Smooth muscle cell of the brain vasculature (primary cell): ENCODE results near the gene MYRIP.
A peak's percentile ranks its signal among the peaks of the same experiment; 100 is the strongest.
"Not testable (repeated sequence)": the region's sequence is repeated elsewhere in the genome, so short reads cannot be mapped to it uniquely, and the experiment has no call there.

ENCODE experiments used
- DNase-seq: peaks from one replicate; pipeline ENCODE4 v3.0.0-alpha.2; 2012; ENCODE audit warnings: low read depth, low spot score

The MYRIP gene

DNA sequence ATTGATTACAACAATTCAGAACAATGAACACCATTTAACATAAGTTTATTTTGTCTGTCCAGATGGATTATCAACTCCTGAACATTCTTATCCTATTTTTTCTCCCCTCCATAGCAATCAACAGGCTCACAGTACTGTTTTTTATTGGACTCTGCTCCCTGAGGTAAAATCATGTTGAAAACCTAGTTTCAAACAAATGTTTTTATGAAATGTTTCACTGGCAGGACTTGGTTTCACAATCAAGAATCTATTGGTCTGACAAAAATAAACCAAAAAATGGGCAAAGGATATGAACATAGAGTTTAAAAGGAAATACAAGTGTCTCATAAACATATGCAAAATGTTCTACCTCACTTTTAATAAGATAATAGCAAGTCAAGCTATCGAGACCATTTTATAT lies 2.6 kb upstream of the MYRIP start:
- DNase-seq, result no peak

GRCh38 chr3:39808467-39809180 lies 785 bp upstream of the MYRIP start:
- no peak for DNase-seq

DNA sequence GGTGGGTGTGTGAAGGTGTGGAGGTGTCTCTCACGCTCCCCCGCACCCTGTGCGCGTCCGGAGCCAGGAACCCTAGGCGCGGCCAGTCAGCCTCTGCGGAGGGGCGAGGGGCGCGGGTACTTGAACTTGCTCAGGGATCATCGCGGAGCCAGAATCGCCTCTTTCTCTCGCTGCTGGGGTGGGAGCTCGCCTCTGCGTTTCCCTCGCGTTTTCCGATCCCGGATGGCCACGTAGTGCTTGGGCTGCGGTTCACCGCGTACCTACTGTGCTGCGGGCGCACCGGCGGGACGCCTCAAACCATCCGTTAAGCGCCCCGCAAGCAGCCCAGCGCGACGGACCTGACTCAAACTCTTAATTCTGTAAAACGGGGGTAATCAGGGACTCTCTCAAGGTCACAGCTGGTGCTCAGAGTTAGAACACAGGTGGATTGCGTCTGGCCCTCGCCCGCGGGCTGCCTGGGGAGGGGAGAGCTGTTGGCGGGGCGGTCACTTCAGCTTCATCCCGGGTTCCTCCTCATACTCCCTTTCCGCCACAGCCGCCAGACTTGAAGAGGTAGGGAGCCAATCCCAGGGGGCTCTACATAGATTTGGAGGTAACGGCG lies 686 bp downstream of the MYRIP start:
- no peak for DNase-seq

GRCh38 chr3:39810647-39811161 lies 1.3 kb downstream of the MYRIP start:
- DNase-seq, result no peak

GRCh38 chr3:39811561-39811960 lies 2.2 kb downstream of the MYRIP start:
- no peak for DNase-seq

- DNase-seq, result no peak
Observed at GRCh38 chr3:39812537-39812936, 3.1 kb downstream of the MYRIP start.

DNA sequence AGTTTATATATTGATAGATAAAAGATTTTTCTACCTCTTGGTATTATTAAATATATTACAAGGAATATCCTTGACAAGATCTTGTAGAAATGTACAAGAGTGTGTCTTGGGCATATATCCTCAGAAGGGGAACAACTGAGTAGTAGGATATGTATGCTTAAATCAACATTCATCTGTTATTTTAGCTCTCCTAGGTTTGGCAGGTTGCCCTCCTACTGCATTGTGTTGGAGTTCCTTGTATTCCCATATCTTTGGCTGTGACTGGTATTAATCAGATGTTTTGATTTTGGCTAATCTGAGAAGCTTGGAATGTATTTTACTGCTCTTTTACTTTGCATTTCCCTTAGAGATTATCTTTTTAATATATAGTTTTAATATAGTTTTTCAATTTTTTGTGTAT lies 4.6 kb downstream of the MYRIP start:
- DNase-seq, result peak; percentile 2

- DNase-seq, result no peak
Observed at GRCh38 chr3:39819899-39820298, 10.5 kb downstream of the MYRIP start.

DNA sequence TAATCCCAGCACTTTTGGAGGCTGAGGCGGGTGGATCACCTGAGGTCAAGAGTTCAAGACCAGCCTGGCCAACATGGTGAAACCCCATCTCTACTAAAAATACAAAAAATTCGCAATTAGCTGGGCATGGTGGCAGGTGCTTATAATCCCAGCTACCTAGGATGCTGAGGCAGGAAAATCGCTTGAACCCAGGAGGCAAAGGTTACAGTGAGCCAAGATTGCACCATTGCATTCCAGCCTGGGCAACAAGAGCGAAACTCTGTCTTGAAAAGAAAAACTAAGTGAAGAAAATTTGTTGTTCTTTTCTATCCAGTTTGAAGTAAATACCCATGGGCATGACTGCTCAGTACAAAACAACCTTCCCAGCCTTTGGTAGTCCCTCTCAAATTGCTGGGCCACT lies 24.4 kb downstream of the MYRIP start:
- DNase-seq, result not testable (repeated sequence)

GRCh38 chr3:39839484-39839883 lies 30.1 kb downstream of the MYRIP start:
- DNase-seq, result no peak

DNA sequence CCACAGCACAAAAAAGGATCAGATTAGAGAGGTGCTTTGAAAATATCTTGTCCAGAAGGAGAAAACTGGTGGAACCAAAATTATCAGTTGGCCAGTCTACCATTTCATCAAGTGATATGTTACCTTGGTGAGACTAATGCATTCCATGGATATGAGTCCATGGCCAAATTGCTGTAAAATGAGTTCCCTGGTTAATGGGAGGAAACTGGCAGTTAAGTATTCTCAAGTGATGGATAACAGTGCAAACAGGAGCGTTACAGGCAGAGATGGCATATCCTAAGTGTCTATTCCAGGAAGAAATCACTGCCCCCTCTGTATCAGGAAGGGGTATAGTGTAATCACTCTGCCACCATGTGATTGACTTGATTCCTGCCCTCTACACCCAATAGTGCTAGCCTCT lies 34.0 kb downstream of the MYRIP start:
- DNase-seq, result no peak

- no peak for DNase-seq
Observed at GRCh38 chr3:39848365-39848764, 39.0 kb downstream of the MYRIP start.

GRCh38 chr3:39849992-39850715 lies 40.7 kb downstream of the MYRIP start:
- DNase-seq, result no peak

- DNase-seq, result no peak
Observed at GRCh38 chr3:39850716-39851032, 41.3 kb downstream of the MYRIP start.

DNA sequence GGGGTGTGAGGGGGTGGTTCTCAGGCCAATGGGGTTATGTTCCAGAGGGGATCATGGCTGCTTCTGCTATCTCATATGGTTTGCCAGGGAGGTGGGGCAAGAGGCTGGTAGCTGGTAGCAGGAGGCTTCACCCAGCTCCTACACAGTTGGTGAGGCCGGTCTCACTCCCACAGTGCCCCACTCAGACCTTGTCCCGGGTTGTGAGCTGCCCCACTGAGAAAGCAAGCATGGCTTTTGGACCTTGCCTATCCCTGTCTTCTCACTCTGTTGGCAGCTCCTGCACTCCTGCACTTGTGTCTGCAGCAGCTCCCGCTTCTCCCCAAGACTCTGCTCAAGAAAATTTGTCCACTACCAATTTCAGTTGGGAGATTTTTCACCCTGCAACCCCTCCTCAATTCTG lies 46.1 kb downstream of the MYRIP start:
- DNase-seq, result no peak

GRCh38 chr3:39869890-39870289 lies 60.5 kb downstream of the MYRIP start:
- no peak for DNase-seq

DNA sequence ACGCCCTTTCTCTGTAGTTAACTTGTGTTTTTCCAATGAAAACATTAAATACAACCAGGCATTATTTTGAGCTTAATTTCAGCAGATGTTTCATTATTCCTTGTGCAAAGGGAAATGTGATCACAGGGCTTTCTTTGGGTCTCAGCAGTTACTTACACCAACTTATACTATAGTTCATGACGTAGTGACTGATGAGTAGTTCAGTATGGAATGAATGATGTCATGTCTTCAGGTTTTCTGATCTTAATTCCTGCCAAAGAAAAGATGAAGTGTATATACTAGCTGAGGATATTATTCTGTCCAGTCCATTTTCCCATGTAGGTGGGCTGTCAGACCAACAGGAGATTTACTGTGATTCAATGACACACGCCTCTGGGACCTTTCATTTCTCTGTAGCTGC lies 61.3 kb downstream of the MYRIP start:
- DNase-seq, result no peak

DNA sequence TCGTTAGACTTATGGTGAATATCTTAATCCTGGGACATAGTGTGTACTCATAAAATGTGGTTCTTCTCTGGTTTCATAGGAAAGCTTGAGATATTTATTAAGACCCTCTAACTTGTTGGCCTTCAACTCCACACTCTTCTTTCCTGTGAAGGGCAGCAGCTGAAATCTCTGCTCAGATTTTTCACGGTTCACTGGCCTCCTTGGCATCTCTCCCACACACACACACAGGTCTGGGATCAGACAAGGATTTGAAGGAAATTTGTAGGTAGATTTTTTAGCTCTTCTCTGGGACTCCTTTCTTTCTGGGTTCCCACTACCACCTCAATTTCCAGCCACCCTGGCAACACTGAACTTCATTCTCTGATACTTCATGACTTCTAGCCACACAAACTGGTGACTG lies 70.2 kb downstream of the MYRIP start:
- DNase-seq, result no peak

DNA sequence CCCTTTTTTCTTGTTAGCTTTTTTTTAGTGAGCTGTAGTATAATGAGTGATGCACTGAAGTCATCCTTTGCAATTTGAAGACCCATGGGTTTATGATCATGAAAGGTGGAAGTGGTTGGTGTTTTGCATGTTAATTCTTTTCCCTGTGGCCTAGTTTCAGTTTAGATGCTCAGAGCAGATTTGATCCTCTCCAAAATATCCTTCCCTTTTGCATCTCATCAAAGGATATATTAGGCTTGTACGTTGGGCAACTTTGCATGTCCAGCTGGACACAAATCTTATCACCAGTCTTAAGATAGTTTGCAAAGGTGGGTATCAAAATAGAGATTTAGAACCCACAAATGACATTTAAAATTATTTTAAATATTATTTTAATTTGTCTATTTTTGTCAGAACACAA lies 72.7 kb downstream of the MYRIP start:
- no peak for DNase-seq

DNA sequence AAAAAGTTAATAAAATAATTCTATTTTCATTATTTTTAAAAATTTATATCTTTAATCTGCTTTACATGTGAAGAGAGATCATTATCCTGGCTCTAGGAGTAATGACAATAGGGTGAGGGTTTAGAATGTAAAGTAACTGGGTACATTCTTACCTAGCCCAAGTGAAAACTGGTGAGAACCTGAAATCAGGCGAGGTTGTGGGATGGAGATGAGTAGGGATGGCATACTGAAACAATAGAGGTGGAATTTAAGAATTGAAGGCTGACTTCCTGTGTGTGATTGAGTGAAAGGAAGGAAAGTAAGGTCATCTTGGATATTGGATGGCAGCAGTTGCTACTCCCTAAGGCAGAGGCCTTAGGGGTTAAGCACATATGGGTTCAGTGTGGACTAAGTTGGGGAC lies 82.7 kb downstream of the MYRIP start:
- no peak for DNase-seq

DNA sequence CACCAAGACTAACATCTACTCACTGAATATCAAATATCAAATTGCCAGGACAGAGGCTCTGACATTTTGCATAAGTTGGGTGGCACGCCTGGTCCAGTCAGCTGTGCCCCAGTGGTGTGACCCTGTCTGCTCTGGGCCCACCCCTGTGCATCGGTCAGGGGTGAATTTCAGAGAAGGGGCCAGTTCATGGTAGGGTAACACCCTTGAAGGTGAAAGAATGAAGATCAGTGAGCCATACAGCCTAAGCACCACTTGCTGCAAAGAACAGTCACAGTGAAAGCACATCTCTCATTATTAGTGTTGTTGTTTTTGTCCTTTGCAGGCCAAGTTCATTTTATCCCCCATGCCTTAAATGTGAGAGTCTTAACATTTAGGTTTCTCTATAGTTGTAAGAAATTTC lies 86.8 kb downstream of the MYRIP start:
- no peak for DNase-seq

DNA sequence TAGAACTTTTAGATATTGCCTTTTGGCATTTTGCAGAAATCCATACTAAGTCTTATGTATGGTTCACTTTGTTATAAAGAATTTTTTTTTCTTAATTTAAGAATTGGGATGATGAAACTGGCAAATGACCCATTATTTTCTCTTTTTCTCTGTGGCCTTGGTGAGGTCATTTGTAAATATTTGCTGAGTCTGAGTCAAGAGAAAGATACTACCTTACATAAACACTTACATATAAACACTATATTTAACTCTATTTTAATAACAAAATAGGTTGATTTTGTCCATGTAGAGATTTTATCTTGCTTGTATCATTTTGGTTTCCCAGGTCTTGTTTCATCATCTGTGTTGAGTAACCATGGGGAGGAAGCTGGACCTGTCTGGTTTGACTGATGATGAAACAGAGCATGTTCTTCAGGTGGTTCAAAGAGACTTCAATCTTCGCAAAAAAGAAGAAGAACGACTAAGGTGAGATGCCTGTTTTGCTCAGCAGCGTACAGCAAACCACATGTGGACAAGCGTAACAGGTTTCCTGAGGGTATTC lies 91.1 kb downstream of the MYRIP start:
- no peak for DNase-seq

DNA sequence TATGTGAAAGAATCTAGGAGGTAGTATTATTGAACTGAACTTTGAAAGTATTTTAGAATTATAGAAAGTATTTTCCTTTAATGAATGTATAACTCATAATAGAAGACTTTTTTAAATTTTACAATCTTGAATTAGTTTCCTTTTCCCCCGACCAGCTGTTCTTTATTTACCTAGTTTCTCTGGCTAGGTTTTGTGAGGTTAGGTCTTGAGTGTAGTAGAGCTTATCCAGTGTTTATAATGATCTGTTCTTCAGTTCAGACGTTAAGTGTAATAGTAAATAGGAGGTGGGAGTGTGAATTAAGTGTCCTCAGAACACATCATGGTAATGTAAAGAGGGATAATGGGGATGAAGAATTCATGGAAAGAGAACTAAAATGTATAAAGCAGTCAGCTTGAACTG lies 93.8 kb downstream of the MYRIP start:
- no peak for DNase-seq
